ENCODE data around the gene FRRS1L.

The FRRS1L gene

GRCh38 chr9:109119439-109120203, 47.4 kb downstream of the FRRS1L start, which contains the start of gene TMEM245:
Gene TMEM245, minus strand, starts transcription at chr9:109119947. Its CDS starts 34 bp downstream, at chr9:109119913.
- Histone ChIP-seq H3K4me2 (ENCODE audit: low read length) (peak within 1 kb of the TSS; percentile 87), H3K4me3 (ENCODE audit: low read depth, low read length, poor library complexity, severe bottlenecking) (peak within 1 kb of the TSS; percentile 98), H3K27ac (ENCODE audit: low read depth, low read length, poor library complexity, severe bottlenecking) (peak within 1 kb of the TSS; percentile 63), H3K9ac (ENCODE audit: low read length) (peak within 1 kb of the TSS; percentile 90), H4K20me1 (ENCODE audit: insufficient read depth, low read length) (no peaks in the 10 kb centered on the region), H3K4me1 (ENCODE audit: insufficient read depth, low read length, severe bottlenecking) (peaks cover 51% of the 10 kb centered on the region), H3K36me3 (ENCODE audit: insufficient read depth, low read length) (peaks cover 10% of the 10 kb centered on the region), H3K9me2 (ENCODE audit: low read depth, low read length) (no peaks in the 10 kb centered on the region), H3K79me2 (ENCODE audit: insufficient read depth, low read length) (peaks cover 45% of the 10 kb centered on the region), H3F3A (ENCODE audit: insufficient read depth, low read length) (no peaks in the 10 kb centered on the region), H3K9me3 (ENCODE audit: low read length) (no peaks in the 10 kb centered on the region), H3K27me3 (ENCODE audit: insufficient read depth, low read length) (no peaks in the 10 kb centered on the region), H2AFZ (ENCODE audit: low read length) (peak within 1 kb of the TSS; percentile 97)
- TF ChIP-seq EZH2 (IDR thresholded peaks at IDR 0.05; ENCODE audit: borderline replicate concordance, low read length) (no peak), CTCF (IDR thresholded peaks at IDR 0.05; ENCODE audit: low read length) (no peak)

- H3K9ac ChIP-seq (ENCODE audit: low read length), result peak overlapping the region; percentile 90
- peaks cover 58% of the 10 kb centered on the region for H3K4me1 ChIP-seq (ENCODE audit: insufficient read depth, low read length, severe bottlenecking)
- no peaks in the 10 kb centered on the region for H3K27me3 ChIP-seq (ENCODE audit: insufficient read depth, low read length)
- H3K4me3 ChIP-seq (ENCODE audit: low read depth, low read length, poor library complexity, severe bottlenecking), result peak overlapping the region; percentile 98
- no peaks in the 10 kb centered on the region for H4K20me1 ChIP-seq (ENCODE audit: insufficient read depth, low read length)
- no peak for TF ChIP-seq CTCF (IDR thresholded peaks at IDR 0.05; ENCODE audit: low read length)
- TF ChIP-seq EZH2 (IDR thresholded peaks at IDR 0.05; ENCODE audit: borderline replicate concordance, low read length), result no peak
- H3K79me2 ChIP-seq (ENCODE audit: insufficient read depth, low read length), result peaks cover 52% of the 10 kb centered on the region
- H3K36me3 ChIP-seq (ENCODE audit: insufficient read depth, low read length), result peaks cover 10% of the 10 kb centered on the region
- peak overlapping the region; percentile 87 for H3K4me2 ChIP-seq (ENCODE audit: low read length)
- H2AFZ ChIP-seq (ENCODE audit: low read length), result no peak overlapping the region
- H3K27ac ChIP-seq (ENCODE audit: low read depth, low read length, poor library complexity, severe bottlenecking), result peak overlapping the region; percentile 63
- H3K9me2 ChIP-seq (ENCODE audit: low read depth, low read length), result no peaks in the 10 kb centered on the region
- H3F3A ChIP-seq (ENCODE audit: insufficient read depth, low read length), result no peaks in the 10 kb centered on the region
- H3K9me3 ChIP-seq (ENCODE audit: low read length), result no peaks in the 10 kb centered on the region
Observed at GRCh38 chr9:109118808-109119438, 48.1 kb downstream of the FRRS1L start.

- Histone ChIP-seq H3K36me3 (ENCODE audit: insufficient read depth, low read length) (peaks cover 10% of the 10 kb centered on the region), H3K4me2 (ENCODE audit: low read length) (peak overlapping the region; percentile 87), H3K9me3 (ENCODE audit: low read length) (no peaks in the 10 kb centered on the region), H3K4me1 (ENCODE audit: insufficient read depth, low read length, severe bottlenecking) (peaks cover 62% of the 10 kb centered on the region), H3F3A (ENCODE audit: insufficient read depth, low read length) (no peaks in the 10 kb centered on the region), H2AFZ (ENCODE audit: low read length) (no peak overlapping the region), H3K79me2 (ENCODE audit: insufficient read depth, low read length) (peaks cover 60% of the 10 kb centered on the region), H3K27me3 (ENCODE audit: insufficient read depth, low read length) (no peaks in the 10 kb centered on the region), H3K27ac (ENCODE audit: low read depth, low read length, poor library complexity, severe bottlenecking) (no peak overlapping the region), H4K20me1 (ENCODE audit: insufficient read depth, low read length) (no peaks in the 10 kb centered on the region), H3K9ac (ENCODE audit: low read length) (peak overlapping the region; percentile 90), H3K9me2 (ENCODE audit: low read depth, low read length) (no peaks in the 10 kb centered on the region), H3K4me3 (ENCODE audit: low read depth, low read length, poor library complexity, severe bottlenecking) (peak overlapping the region; percentile 98)
- no peak for TF ChIP-seq CTCF (IDR thresholded peaks at IDR 0.05; ENCODE audit: low read length)
- no peak for TF ChIP-seq EZH2 (IDR thresholded peaks at IDR 0.05; ENCODE audit: borderline replicate concordance, low read length)
Observed at GRCh38 chr9:109117856-109118807, 48.9 kb downstream of the FRRS1L start.

Data from OCI-LY1 (cell line).